ENCODE measurements around the gene SLC17A4.
"Not testable (repeated sequence)": the region's sequence is repeated elsewhere in the genome, so short reads cannot be mapped to it uniquely, and the experiment has no call there.

The SLC17A4 gene

GRCh38 chr6:25754535-25754934, at the start of gene SLC17A4:
Gene SLC17A4 (plus strand): TSS chr6:25754742. CDS start chr6:25761963, 7,221 bp downstream.
- no peak for DNase-seq

- DNase-seq = no peak
These were observed 48.1 kb upstream of the SLC17A4 start for GRCh38 chr6:25706314-25707014.

GRCh38 chr6:25709761-25710160, 44.8 kb upstream of the SLC17A4 start:
- no peak for DNase-seq

DNA sequence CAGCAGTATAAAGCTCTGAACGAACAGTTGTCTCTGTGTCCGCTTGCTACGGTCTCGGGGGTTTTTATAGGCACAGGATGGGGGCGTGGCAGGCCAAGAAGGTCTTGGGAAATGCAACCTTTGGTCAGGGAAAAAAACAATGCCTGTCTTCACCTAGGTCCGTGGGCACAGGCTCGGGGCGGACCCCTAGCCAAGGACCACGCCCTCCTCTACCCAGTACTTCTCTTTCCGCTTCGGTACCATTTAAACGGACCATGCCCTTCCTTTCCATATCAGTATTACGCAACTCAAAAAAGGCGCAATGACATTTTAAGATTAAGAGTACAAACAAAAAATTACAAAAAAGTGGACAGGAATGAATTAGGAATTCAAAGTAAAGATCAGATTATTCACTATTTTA, 44.3 kb upstream of the SLC17A4 start:
- DNase-seq = no peak

DNA sequence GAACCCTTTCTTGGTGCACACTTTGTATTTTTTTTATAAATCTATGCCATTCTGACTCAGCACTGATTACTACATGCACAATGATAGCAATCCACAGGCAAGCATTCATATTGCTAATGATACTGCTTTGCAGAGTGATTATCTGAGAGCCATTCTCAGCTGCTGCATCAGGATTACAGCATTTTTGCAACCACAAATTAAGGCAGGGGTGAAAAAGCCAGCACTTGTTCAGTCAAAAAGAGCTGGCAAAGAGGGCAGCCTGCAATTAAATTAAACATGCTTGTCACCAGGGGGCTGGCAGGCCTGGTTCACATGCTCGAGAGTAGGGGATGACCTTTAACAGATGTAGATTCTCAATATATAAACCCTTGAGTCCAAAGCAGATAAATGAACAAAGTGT, 40.7 kb upstream of the SLC17A4 start:
- peak; percentile 94 for DNase-seq

- DNase-seq = no peak
These were observed 39.8 kb upstream of the SLC17A4 start for GRCh38 chr6:25714765-25715164.

DNA sequence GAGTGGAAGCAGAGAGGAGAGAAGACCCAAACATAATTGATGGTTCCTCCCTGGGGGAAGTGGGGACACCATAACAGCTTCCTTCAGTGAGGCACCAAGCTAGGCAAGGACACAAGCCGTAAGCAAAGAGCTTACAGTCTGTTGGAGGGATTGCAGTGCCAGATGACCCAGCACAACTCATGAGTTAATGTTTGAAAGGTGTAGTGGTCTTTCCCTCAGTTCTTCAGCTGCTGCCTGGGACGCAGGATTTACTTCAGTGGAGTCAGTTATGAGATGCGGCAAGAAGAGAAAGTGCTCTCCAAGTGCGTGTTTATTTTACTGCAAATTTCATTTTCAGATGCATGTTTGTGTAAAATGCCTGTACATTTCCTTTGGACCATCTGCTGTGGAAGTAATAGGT, 38.7 kb upstream of the SLC17A4 start:
- DNase-seq = no peak

DNA sequence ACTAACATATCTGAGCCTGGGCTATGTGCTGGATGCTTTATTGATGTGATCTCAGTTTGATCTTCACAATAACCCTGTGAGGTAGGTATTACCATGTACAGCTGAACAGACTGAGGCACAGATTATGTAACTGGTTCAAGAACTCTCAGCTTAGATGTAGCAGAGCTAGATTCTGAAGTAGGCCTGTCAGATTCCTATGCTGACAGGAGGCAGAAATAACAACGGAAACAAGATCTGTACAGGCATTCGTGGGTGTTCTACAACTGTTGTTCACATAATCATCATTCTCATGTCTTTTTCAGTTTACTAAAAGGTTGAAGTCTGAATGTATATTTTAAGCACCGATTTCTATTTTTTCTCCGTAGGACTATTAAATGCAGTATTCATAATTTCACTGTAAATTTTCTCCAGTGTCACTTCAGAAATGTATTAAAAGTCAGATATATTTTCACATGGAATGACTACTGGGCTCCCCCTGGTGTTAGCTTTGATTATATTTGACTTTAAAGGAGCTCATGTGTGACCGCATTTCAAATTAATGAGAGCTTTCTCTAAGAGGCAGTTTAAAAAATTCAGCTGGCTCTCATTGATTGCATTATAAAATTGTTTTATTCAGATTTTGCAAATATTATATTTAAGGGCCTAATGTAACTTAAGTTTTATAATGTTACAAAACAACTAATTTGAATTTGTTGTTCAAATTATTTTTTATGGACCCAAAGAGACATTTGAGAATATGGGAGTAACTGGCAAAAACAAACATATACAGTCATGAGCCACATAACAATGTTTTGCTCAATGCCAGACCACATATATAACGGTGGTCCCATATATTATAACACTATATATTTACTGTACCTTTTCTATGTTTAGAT, 36.4 kb upstream of the SLC17A4 start:
- peak; percentile 55 for DNase-seq

DNA sequence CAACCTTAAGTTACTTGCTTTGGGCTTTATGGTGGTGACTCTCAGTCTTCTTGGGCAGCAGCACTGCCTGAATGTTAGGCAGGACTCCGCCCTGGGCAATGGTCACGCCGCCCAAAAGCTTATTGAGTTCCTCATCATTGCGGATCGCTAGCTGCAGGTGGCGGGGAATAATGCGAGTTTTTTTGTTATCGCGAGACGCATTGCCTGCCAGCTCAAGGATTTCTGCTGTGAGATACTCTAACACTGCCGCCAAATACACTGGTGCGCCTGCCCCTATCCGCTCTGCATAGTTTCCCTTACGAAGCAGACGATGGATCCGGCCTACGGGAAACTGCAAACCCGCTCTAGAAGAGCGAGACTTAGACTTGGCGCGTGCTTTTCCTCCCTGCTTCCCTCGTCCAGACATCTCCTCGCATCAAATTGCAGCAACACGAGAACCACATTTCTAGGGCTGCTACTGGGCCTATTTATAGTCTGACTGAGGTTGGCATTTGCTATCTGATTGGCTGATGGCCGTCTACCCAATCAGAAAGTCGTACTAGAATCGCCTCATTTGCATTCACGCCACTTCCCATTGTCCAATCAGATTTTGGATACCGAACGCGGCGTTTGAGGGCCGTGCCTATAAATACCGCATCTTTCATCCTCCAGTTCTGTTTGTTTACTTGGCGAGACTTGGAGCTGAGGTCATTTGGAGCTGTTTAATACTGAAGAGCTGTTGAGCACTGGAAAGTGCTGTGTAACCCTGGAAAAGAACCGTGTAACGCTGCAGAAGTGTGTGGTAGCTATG, 28.2 kb upstream of the SLC17A4 start:
- DNase-seq = no peak

- no peak for DNase-seq
These were observed 27.5 kb upstream of the SLC17A4 start for GRCh38 chr6:25727028-25727427.

DNA sequence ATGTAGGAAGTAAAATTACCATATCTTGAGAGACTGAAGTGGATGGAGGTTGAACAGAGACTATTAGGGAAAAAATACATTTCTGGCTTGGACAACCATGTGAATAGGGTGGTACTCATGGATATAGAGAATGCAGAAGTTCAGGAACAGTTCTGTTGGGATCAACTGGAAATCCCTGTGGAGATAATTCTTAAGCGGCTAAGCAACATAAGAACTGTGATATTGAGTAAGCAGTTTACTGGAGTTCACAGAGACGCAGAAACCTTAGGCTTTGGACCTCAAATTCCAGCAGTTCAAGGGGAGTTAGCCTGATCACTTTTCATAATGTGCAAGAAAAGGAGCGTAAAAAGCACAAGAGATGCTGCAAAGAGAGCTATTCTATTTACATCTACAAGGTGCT, 23.6 kb upstream of the SLC17A4 start:
- DNase-seq = no peak

- DNase-seq = no peak
These were observed 22.8 kb upstream of the SLC17A4 start for GRCh38 chr6:25731721-25732120.

GRCh38 chr6:25732468-25733198, 21.9 kb upstream of the SLC17A4 start:
- DNase-seq = no peak

GRCh38 chr6:25735261-25735660, 19.3 kb upstream of the SLC17A4 start:
- DNase-seq = no peak

DNA sequence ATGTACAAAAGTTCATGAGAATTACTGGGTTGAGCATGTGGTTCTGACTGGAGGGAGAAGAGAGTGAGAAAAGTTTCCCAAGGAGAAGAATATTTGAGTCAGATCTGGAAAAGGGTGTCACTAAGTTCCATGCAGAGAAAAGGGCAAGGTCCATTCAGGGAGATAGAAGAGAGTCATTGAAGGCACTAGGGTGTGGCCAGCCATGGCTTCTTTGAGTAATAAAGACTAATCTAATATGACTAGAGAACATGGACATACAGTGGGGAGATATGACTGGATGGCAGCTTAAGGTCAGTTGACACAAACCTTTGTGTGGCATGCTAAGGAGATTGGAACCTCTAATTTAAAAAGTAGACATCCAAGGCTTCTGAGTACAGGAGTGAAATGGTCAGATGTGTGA, 10.7 kb upstream of the SLC17A4 start:
- no peak for DNase-seq

DNA sequence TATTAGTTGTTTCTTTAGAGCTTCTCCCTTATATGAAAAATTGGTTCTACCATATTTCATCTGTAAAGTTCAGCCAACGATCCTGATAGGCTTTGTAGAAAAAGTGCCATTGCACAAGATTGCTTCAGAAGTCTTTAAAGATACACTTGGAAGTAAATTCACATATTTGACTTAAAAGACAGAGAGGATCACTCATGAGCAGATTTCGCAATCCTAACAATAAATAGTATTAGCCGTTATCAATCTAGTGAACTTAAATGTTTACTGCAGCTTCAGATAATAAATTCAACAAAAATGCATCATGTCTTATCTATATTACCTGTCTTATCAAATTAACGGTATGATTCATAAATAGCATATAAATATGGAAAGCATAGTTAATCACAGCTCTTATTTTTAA, 8.7 kb upstream of the SLC17A4 start:
- no peak for DNase-seq

GRCh38 chr6:25746968-25747367, 7.6 kb upstream of the SLC17A4 start:
- DNase-seq = no peak

DNA sequence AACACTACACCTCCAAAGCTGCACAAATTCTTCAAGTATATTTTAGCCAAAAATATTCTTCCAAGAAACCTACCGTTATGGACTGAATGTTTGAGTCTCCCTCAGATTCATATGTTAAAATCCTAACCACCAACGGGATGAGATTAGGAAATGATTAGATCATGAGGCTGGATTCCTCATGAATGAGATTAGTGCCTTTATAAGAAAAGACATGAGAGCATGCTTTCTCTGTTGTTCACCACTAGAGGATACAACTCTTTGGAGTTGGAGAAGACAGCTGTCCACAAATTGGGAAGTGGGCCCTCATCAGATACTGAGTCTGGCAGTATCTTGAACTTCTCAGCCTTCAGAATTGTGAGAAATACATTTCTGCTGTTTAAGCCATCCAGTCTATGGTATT, 7.1 kb upstream of the SLC17A4 start:
- DNase-seq = no peak

- DNase-seq = no peak
These were observed 6.5 kb upstream of the SLC17A4 start for GRCh38 chr6:25748049-25748448.

DNA sequence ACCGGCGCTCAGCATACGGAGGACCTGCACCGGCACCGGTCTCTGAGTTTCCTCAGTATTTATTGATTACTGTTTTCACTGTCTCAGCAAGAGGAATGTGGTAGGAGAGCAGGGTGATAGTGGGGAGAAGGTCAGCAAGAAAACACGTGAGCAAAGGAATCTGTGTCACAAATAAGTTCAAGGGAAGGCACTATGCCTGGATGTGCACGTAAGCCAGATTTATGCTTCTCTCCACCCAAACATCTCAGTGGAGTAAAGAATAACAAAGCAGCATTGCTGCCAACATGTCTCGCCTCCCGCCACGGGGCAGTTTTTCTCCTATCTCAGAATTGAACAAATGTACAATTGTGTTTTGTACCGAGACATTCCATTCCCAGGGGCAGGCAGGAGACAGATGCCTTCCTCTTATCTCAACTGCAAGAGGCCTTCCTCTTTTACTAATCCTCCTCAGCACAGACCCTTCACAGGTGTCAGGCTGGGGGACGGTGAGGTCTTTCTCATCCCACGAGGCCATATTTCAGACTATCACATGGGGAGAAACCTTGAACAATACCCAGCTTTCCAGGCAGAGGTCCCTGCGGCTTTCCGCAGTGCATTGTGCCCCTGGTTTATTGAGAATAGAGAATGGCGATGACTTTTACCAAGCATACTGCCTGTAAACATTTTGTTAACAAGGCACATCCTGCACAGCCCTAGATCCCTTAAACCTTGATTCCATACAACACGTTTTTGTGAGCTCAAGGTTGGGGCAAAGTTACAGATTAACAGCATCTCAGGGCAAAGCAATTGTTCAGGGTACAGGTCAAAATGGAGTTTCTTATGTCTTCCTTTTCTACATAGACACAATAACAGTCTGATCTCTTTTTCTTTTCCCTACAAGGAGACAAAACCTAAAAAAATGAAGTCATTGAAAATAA, 5.7 kb upstream of the SLC17A4 start:
- not testable (repeated sequence) for DNase-seq

DNA sequence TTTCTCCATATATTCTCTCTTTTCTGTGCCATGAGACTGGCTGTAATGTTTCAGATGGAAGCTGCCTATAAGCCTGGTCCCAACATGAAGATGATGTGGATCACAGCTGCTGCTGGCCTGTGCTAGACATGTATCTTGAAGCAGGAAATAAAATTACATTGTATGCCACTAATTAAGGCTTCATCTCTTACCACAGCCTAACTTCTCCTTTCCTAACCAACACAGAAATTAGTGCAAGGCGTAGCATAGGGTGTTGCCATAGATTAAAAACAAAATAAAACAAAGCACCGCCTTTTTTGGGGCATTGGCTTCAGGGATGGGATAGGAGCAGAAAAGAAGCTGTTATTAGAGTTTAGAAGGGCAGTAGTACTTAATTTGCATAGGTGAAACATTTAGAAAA, 4.7 kb upstream of the SLC17A4 start:
- DNase-seq = no peak

GRCh38 chr6:25750906-25751305, 3.6 kb upstream of the SLC17A4 start:
- no peak for DNase-seq
